A549 (cell line): Measurements from ENCODE around the gene IL1RAP. TPM values are rescaled to one million over a fixed set of nuclear protein-coding genes. Genes with fewer than 3 reads are reported as not detected.
"Not testable (repeated sequence)": the region's sequence is repeated elsewhere in the genome, so short reads cannot be mapped to it uniquely, and the experiment has no call there.

Experiments
- ATAC-seq, 2 experiments: fragments of 200-7000 bp in 1 of 2; fragments of >200 bp in 1 of 2; cut with Nextera tagmentation in 1 of 2; cut with Tn5 transposase in 1 of 2; 3 replicates each; pipeline versions ENCODE4 v1.8.0 to v1.9.1; 2018 to 2020; ENCODE audit warnings: mild to moderate bottlenecking in 1 of 2, moderate library complexity in 1 of 2
- CTCF ChIA-PET: fragments of 300-600 bp; sonication (Branson Sonifier 250); formaldehyde crosslinking; extraction: SDS; loops from one replicate; lab custom pipeline; 2021; ENCODE audit warnings: antibody characterized with exemption, inconsistent platforms; lab: Yijun Ruan, JAX
- POLR2A ChIA-PET: fragments of 350-600 bp; formaldehyde crosslinking; extraction: SDS; loops from one replicate; lab custom pipeline; 2021; ENCODE audit warnings: antibody characterized with exemption, inconsistent platforms; lab: Yijun Ruan, JAX
- DNase-seq, 2 experiments: peaks; one replicate each; pipeline versions ENCODE4 v3.0.0 to v3.0.0-alpha.2; 2011 to 2016; ENCODE audit warnings: low read depth in 1 of 2, low spot score in 1 of 2
- FAIRE-seq: peaks from 2 replicates; lab custom pipeline; 2011; peaks lifted over from hg19 to GRCh38; lab: Jason Lieb, UNC
- H3K27ac ChIP-seq, 2 experiments: fragments of >200 bp; sonication (Bioruptor Twin); formaldehyde crosslinking; 3 replicates each; pipeline ENCODE4 v1.5.1; 2016 to 2017
- H3K4me1 ChIP-seq: fragments of >200 bp; sonication (Bioruptor Twin); formaldehyde crosslinking; 3 replicates; pipeline ENCODE4 v1.6.1; 2016
- H3K4me2 ChIP-seq: fragments of >200 bp; sonication (Bioruptor Twin); formaldehyde crosslinking; 3 replicates; pipeline ENCODE4 v1.6.1; 2016
- H3K4me3 ChIP-seq: fragments of >200 bp; sonication (Bioruptor Twin); formaldehyde crosslinking; 3 replicates; pipeline ENCODE4 v1.5.1; 2016
- H3K9me3 ChIP-seq: fragments of >200 bp; sonication (Bioruptor Twin); formaldehyde crosslinking; 3 replicates; pipeline ENCODE4 v1.6.1; 2016
- BHLHE40 ChIP-seq: IDR thresholded peaks from 2 replicates; pipeline ENCODE4 v1.6.1; 2012; ENCODE audit warnings: low read depth, low read length, inconsistent platforms
- CBX8 ChIP-seq: fragments of 200-600 bp; sonication (generic); IDR thresholded peaks from 2 replicates; pipeline ENCODE4 v1.6.1; 2016
- CHD4 ChIP-seq: fragments of 200-600 bp; sonication (generic); IDR thresholded peaks from 2 replicates; pipeline ENCODE4 v1.6.1; 2016; ENCODE audit warnings: antibody characterized with exemption, mild to moderate bottlenecking, borderline replicate concordance
- EHMT2 ChIP-seq: fragments of 200-600 bp; sonication (generic); IDR thresholded peaks from 2 replicates; pipeline ENCODE4 v1.6.1; 2016; ENCODE audit warnings: antibody characterized with exemption, low read depth, mild to moderate bottlenecking, moderate library complexity
- FOSB ChIP-seq: fragments of 250-450 bp; sonication (Bioruptor Pico); IDR thresholded peaks from 2 replicates; pipeline ENCODE4 v1.5.0; 2020; ENCODE audit warnings: mild to moderate bottlenecking, moderate library complexity
- HDAC2 ChIP-seq: fragments of 200-600 bp; sonication (generic); IDR thresholded peaks from 2 replicates; pipeline ENCODE4 v1.6.1; 2016
- HOXB13 ChIP-seq: fragments of 250-450 bp; sonication (Bioruptor Pico); IDR thresholded peaks from 2 replicates; pipeline ENCODE4 v1.5.0; 2020; ENCODE audit warnings: low read depth, mild to moderate bottlenecking, moderate library complexity
- JUNB ChIP-seq: fragments of >200 bp; sonication (Bioruptor Twin); formaldehyde crosslinking; IDR thresholded peaks from 2 replicates; pipeline ENCODE4 v1.6.1; 2016
- MAZ ChIP-seq: fragments of 150-350 bp; IDR thresholded peaks from 2 replicates; pipeline ENCODE4 v1.6.1; 2014; ENCODE audit warnings: antibody characterized with exemption, low read depth, low read length, borderline replicate concordance
- NPAS2 ChIP-seq: fragments of 250-450 bp; sonication (Bioruptor Pico); IDR thresholded peaks from 2 replicates; pipeline ENCODE4 v1.8.0; 2022; ENCODE audit warnings: mild to moderate bottlenecking, moderate library complexity, borderline replicate concordance
- POLR2AphosphoS2 ChIP-seq: conservative IDR thresholded peaks from 2 replicates; pipeline ENCODE4 v1.6.1; 2012; ENCODE audit warnings: low read length, improper control_type of control experiment, inconsistent platforms
- SMC3 ChIP-seq: fragments of >200 bp; sonication (Bioruptor Twin); formaldehyde crosslinking; IDR thresholded peaks from 3 replicates; pipeline ENCODE4 v1.6.1; 2018; ENCODE audit warnings: inconsistent platforms
- ZFP36 ChIP-seq: fragments of 450-650 bp; IDR thresholded peaks from 2 replicates; pipeline ENCODE4 v1.6.1; 2014; ENCODE audit warnings: borderline replicate concordance; ENCODE audit not compliant: partially characterized antibody
- ZSCAN20 ChIP-seq: fragments of 250-450 bp; sonication (Bioruptor Pico); IDR thresholded peaks from 2 replicates; pipeline ENCODE4 v1.8.0; 2022; ENCODE audit warnings: mild to moderate bottlenecking, moderate library complexity
- WGBS: methylation state at CpG from one replicate; pipeline ENCODE4 v1.1.6; 2017; ENCODE audit errors: missing lambda C conversion rate; 5-methylcytosine and 5-hydroxymethylcytosine counted together
- polyA plus RNA-seq, 4 experiments: library from polyadenylated mRNA; depleted of rRNA in 3 of 4; stranded (reverse); fragments of >200 nt; fragmentation: RNase III in 1 of 4; extraction: RNeasy Plus Mini Kit Qiagen cat#74134 plus additional on column Dnase treatment in 1 of 4; gene quantifications; 2 replicates in 3 of 4; 3 replicates in 1 of 4; pipeline ENCODE4 v1.2.3, GENCODE V29; 2011 to 2017
- TF ChIP-seq, protein P1 (sequence below): fragments of 200-600 bp; sonication (generic); IDR thresholded peaks from 2 replicates; pipeline ENCODE4 v1.6.1; 2016; ENCODE audit warnings: antibody characterized with exemption, mild to moderate bottlenecking, moderate library complexity
- TF ChIP-seq, protein P2 (sequence below): fragments of 150-350 bp; IDR thresholded peaks from 2 replicates; pipeline ENCODE4 v1.6.1; 2014; ENCODE audit warnings: low read depth, mild to moderate bottlenecking, low read length
- TF ChIP-seq, protein P3 (sequence below): IDR thresholded peaks from 2 replicates; pipeline ENCODE4 v1.6.1; 2012

IL1RAP gene
- polyA plus RNA-seq, 2 of the 4 experiments (the other 2 are of a cell fraction), result 3.9 to 18.5 TPM

DNA sequence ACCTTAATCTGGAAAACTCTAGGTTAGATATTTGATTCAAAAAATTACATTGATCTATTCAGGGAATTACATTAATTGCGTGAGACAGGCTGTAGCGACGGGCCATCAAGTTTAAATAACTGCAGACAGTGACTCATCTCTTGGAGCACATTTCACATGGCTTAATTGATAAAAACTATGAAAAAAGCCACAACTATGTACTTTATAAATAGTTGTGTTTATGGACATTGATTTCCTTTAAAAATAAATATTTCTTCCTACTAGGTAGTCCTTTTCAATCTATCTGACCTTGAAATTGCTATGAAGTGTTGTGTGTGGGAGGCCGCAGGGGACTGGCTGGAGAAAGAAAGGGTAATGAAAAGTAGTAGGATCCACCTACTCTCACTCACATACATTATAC is 157.8 kb downstream of the IL1RAP start:
- no peak for ATAC-seq
- Histone ChIP-seq H3K4me3 (no peak overlapping the region), H3K27ac (no peak overlapping the region), H3K4me1 (no peaks in the 10 kb centered on the region), H3K4me2 (no peak overlapping the region), H3K9me3 (no peaks in the 10 kb centered on the region)
- POLR2A ChIA-PET, result no interaction called here
- no peak for FAIRE-seq
- WGBS, result 97% methylated on average over 4 of the region's 4 CpGs
- no peak for DNase-seq
- no peak for TF ChIP-seq EHMT2
- TF ChIP-seq ZSCAN20 (CRISPR knock-in tag), result no peak
- no peak for TF ChIP-seq HDAC2
- no peak for TF ChIP-seq MAZ
- TF ChIP-seq BHLHE40, result no peak
- CTCF ChIA-PET, result no interaction called here

DNA sequence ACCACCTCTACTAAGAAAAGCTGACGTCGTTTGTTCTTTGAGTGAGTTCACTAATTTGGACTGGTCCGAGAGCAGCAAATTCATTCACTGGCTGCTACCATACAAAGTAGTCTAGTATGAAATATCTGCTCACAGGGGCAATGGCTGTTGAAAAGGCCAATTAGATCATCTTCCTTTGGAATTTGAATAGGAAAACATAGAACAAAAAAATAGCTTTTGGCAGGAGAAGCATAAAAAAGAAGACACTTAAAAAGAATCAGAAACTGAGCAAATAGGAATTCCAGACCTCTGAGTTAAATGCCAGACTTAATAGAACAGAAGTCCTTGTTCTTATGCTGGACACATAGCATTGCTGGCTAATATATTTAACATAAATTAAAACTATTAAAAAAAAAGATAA is 159.3 kb downstream of the IL1RAP start:
- Histone ChIP-seq H3K4me3 (no peak overlapping the region), H3K4me1 (no peaks in the 10 kb centered on the region), H3K9me3 (no peaks in the 10 kb centered on the region), H3K4me2 (no peak overlapping the region), H3K27ac (no peak overlapping the region)
- ChIA-PET POLR2A (no interaction called here), CTCF (interaction anchor here (0.9 kb wide), 1 partner anchor 378 kb away, joined by 3 read pairs; no protein-coding TSS in a partner anchor)
- TF ChIP-seq, protein P1, sequence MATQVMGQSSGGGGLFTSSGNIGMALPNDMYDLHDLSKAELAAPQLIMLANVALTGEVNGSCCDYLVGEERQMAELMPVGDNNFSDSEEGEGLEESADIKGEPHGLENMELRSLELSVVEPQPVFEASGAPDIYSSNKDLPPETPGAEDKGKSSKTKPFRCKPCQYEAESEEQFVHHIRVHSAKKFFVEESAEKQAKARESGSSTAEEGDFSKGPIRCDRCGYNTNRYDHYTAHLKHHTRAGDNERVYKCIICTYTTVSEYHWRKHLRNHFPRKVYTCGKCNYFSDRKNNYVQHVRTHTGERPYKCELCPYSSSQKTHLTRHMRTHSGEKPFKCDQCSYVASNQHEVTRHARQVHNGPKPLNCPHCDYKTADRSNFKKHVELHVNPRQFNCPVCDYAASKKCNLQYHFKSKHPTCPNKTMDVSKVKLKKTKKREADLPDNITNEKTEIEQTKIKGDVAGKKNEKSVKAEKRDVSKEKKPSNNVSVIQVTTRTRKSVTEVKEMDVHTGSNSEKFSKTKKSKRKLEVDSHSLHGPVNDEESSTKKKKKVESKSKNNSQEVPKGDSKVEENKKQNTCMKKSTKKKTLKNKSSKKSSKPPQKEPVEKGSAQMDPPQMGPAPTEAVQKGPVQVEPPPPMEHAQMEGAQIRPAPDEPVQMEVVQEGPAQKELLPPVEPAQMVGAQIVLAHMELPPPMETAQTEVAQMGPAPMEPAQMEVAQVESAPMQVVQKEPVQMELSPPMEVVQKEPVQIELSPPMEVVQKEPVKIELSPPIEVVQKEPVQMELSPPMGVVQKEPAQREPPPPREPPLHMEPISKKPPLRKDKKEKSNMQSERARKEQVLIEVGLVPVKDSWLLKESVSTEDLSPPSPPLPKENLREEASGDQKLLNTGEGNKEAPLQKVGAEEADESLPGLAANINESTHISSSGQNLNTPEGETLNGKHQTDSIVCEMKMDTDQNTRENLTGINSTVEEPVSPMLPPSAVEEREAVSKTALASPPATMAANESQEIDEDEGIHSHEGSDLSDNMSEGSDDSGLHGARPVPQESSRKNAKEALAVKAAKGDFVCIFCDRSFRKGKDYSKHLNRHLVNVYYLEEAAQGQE, result no peak
- TF ChIP-seq HOXB13 (CRISPR knock-in tag), result no peak
- TF ChIP-seq JUNB, result no peak
- FAIRE-seq, result no peak
- ATAC-seq, result no peak
- WGBS, result 75% methylated on average over 3 of the region's 3 CpGs
- no peak for DNase-seq

DNA sequence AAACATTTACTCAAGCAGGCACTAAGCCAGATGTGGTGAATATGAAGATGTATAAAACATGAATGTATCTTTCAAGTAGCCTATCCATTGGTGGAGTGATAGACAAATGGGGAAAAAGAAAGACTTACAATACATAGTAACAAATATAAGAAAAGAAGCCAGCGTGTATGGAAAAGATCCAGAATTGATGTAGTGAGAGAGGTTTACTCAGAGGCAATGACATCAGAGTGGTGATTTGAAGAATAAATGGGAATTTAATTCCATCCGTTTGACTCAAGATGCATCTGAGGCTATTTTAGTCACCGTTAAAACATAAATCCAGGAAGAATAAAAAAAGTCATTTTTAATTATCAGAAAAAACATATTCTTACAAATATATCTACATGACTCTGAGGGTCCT is 162.6 kb downstream of the IL1RAP start:
- 79% methylated on average over 3 of the region's 3 CpGs for WGBS
- FAIRE-seq (no peak), DNase-seq (no peak), ATAC-seq (no peak)
- H3K9me3 ChIP-seq, result no peaks in the 10 kb centered on the region
- H3K4me3 ChIP-seq, result no peak overlapping the region
- no peak overlapping the region for H3K27ac ChIP-seq
- H3K4me1 ChIP-seq, result no peaks in the 10 kb centered on the region
- POLR2A ChIA-PET, result no interaction called here
- TF ChIP-seq, protein P2, sequence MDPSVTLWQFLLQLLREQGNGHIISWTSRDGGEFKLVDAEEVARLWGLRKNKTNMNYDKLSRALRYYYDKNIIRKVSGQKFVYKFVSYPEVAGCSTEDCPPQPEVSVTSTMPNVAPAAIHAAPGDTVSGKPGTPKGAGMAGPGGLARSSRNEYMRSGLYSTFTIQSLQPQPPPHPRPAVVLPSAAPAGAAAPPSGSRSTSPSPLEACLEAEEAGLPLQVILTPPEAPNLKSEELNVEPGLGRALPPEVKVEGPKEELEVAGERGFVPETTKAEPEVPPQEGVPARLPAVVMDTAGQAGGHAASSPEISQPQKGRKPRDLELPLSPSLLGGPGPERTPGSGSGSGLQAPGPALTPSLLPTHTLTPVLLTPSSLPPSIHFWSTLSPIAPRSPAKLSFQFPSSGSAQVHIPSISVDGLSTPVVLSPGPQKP, result no peak
- TF ChIP-seq POLR2AphosphoS2, result no peak
- CTCF ChIA-PET, result no interaction called here
- no peak overlapping the region for H3K4me2 ChIP-seq

DNA sequence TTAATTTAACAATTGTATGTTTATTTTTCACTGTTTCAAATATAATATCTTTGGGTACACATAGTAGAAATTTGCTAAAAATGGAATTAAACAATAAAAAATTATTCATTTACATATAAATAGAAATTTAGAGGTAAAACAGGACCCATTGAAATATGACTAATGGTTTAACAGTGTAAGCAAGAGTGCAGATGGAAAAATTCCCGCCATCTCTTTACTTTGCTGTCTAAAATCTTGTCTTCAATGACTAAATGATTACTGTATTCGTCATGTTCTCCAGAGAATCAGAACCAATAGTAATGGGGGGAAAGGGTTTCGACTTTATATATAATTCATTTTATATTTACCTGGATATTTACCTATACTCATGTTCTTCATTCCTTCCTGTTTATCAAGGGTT is 163.1 kb downstream of the IL1RAP start:
- FAIRE-seq (no peak), ATAC-seq (no peak), DNase-seq (no peak)
- POLR2A ChIA-PET, result no interaction called here
- Histone ChIP-seq H3K9me3 (no peaks in the 10 kb centered on the region), H3K4me1 (no peaks in the 10 kb centered on the region), H3K4me3 (no peak overlapping the region), H3K4me2 (no peak overlapping the region), H3K27ac (no peak overlapping the region)
- 65% methylated on average over 3 of the region's 3 CpGs for WGBS
- TF ChIP-seq JUNB, result no peak
- TF ChIP-seq CBX8, result no peak
- TF ChIP-seq SMC3, result no peak
- no peak for TF ChIP-seq ZFP36
- TF ChIP-seq FOSB (CRISPR knock-in tag), result no peak
- no peak for TF ChIP-seq CHD4
- no peak for TF ChIP-seq NPAS2
- TF ChIP-seq, protein P3, sequence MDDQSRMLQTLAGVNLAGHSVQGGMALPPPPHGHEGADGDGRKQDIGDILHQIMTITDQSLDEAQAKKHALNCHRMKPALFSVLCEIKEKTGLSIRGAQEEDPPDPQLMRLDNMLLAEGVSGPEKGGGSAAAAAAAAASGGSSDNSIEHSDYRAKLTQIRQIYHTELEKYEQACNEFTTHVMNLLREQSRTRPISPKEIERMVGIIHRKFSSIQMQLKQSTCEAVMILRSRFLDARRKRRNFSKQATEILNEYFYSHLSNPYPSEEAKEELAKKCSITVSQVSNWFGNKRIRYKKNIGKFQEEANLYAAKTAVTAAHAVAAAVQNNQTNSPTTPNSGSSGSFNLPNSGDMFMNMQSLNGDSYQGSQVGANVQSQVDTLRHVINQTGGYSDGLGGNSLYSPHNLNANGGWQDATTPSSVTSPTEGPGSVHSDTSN, result no peak
- no peak for TF ChIP-seq ZSCAN20 (CRISPR knock-in tag)
- TF ChIP-seq, protein P1, result no peak
- TF ChIP-seq BHLHE40, result no peak
- CTCF ChIA-PET, result interaction anchor here (1.2 kb wide), 1 partner anchor 24 kb away, joined by 3 read pairs; no protein-coding TSS in a partner anchor

DNA sequence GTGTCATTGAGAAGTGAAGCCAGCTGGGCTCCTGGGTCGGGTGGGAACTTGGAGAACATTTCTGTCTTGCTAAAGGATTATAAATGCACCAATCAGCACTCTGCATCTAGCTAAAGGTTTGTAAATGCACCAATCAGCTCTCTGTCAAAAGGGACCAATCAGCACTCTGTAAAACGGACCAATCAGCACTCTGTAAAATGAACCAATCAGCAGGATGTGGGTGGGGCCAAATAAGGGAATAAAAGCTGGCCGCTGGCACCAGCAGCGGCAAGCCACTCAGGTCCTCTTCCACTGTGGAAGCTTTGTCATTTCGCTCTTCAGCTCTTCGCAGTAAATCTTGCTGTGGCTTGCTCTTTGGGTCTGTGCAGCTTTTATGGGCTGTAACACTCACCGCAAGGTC is 164.0 kb downstream of the IL1RAP start:
- H3K4me1 ChIP-seq, DNase-seq, FAIRE-seq, H3K27ac ChIP-seq, H3K4me2 ChIP-seq, H3K9me3 ChIP-seq, POLR2A ChIA-PET, H3K4me3 ChIP-seq, ATAC-seq: not testable (repeated sequence)
- WGBS, result 68% methylated on average over 7 of the region's 7 CpGs
- CTCF ChIA-PET, result interaction anchor here (0.6 to 1.2 kb wide), 2 partner anchors 13 to 23 kb away, joined by 3 read pairs; no protein-coding TSS in a partner anchor
